Parathyroid adenoma (tissue), 2 donors: ENCODE data around the gene C5orf63.
"Not testable (repeated sequence)": the region's sequence is repeated elsewhere in the genome, so short reads cannot be mapped to it uniquely, and the experiment has no call there.

Experiments used
- H2AFZ ChIP-seq: fragments of 300-600 bp; sonication (generic); one replicate; pipeline ENCODE4 v1.7.0; 2017; ENCODE audit warnings: antibody characterized with exemption, mild to moderate bottlenecking
- H3K27ac ChIP-seq: fragments of 300-600 bp; sonication (generic); one replicate; pipeline ENCODE4 v1.7.0; 2017
- H3K27me3 ChIP-seq: fragments of 300-600 bp; sonication (generic); one replicate; pipeline ENCODE4 v1.7.0; 2017; ENCODE audit warnings: low read length; ENCODE audit not compliant: control insufficient read depth, insufficient read depth
- H3K36me3 ChIP-seq: fragments of 300-600 bp; sonication (generic); one replicate; pipeline ENCODE4 v1.7.0; 2017; ENCODE audit warnings: low read length; ENCODE audit not compliant: control insufficient read depth, insufficient read depth
- H3K4me1 ChIP-seq: fragments of 300-600 bp; sonication (generic); one replicate; pipeline ENCODE4 v1.7.0; 2017; ENCODE audit warnings: control low read depth
- H3K4me2 ChIP-seq: fragments of 300-600 bp; sonication (generic); one replicate; pipeline ENCODE4 v1.7.0; 2017; ENCODE audit warnings: low read length
- H3K4me3 ChIP-seq: fragments of 300-600 bp; sonication (generic); one replicate; pipeline ENCODE4 v1.7.0; 2017; ENCODE audit warnings: low read depth, low read length
- H3K79me2 ChIP-seq: fragments of 300-600 bp; sonication (generic); one replicate; pipeline ENCODE4 v1.7.0; 2017; ENCODE audit warnings: control low read depth
- H3K9ac ChIP-seq: fragments of 300-600 bp; sonication (generic); one replicate; pipeline ENCODE4 v1.7.0; 2017; ENCODE audit warnings: mild to moderate bottlenecking
- H3K9me3 ChIP-seq: fragments of 300-600 bp; sonication (generic); one replicate; pipeline ENCODE4 v1.7.0; 2017; ENCODE audit warnings: low read length; ENCODE audit not compliant: control insufficient read depth
- CTCF ChIP-seq: fragments of 300-600 bp; sonication (generic); IDR thresholded peaks from one replicate; pipeline ENCODE4 v1.7.0; 2017; ENCODE audit warnings: antibody characterized with exemption, mild to moderate bottlenecking
- donor health status: primary hyperparathyroidism.

Gene C5orf63

GRCh38 chr5:127026166-127026565 is 47.1 kb downstream of the C5orf63 start:
- H3K36me3 ChIP-seq, result no peaks in the 10 kb centered on the region
- no peaks in the 10 kb centered on the region for H3K79me2 ChIP-seq
- H3K9ac ChIP-seq, result no peak overlapping the region
- H3K4me3 ChIP-seq, result no peak overlapping the region
- no peak for TF ChIP-seq CTCF
- H2AFZ ChIP-seq, result no peak overlapping the region
- H3K9me3 ChIP-seq, result no peaks in the 10 kb centered on the region
- no peaks in the 10 kb centered on the region for H3K27me3 ChIP-seq
- H3K4me1 ChIP-seq, result no peaks in the 10 kb centered on the region
- no peak overlapping the region for H3K4me2 ChIP-seq
- no peak overlapping the region for H3K27ac ChIP-seq

- no peak for TF ChIP-seq CTCF
- Histone ChIP-seq H3K79me2 (no peaks in the 10 kb centered on the region), H3K4me2 (no peak overlapping the region), H3K36me3 (no peaks in the 10 kb centered on the region), H3K4me3 (no peak overlapping the region), H3K9ac (no peak overlapping the region), H3K27ac (no peak overlapping the region), H3K4me1 (no peaks in the 10 kb centered on the region), H3K9me3 (no peaks in the 10 kb centered on the region), H2AFZ (no peak overlapping the region), H3K27me3 (no peaks in the 10 kb centered on the region)
Measured at GRCh38 chr5:127025467-127025866, 47.8 kb downstream of the C5orf63 start.

GRCh38 chr5:127024821-127025220 is 48.5 kb downstream of the C5orf63 start:
- no peak overlapping the region for H3K9ac ChIP-seq
- no peak overlapping the region for H3K27ac ChIP-seq
- no peaks in the 10 kb centered on the region for H3K9me3 ChIP-seq
- H3K27me3 ChIP-seq, result no peaks in the 10 kb centered on the region
- H3K79me2 ChIP-seq, result no peaks in the 10 kb centered on the region
- no peak overlapping the region for H3K4me3 ChIP-seq
- H3K36me3 ChIP-seq, result no peaks in the 10 kb centered on the region
- no peak overlapping the region for H2AFZ ChIP-seq
- no peaks in the 10 kb centered on the region for H3K4me1 ChIP-seq
- no peak overlapping the region for H3K4me2 ChIP-seq
- TF ChIP-seq CTCF, result no peak

- not testable (repeated sequence) for H3K36me3 ChIP-seq, H3K4me3 ChIP-seq, H3K27me3 ChIP-seq, H3K4me2 ChIP-seq, H2AFZ ChIP-seq, H3K27ac ChIP-seq, H3K79me2 ChIP-seq, H3K9me3 ChIP-seq, H3K9ac ChIP-seq, H3K4me1 ChIP-seq
Measured at GRCh38 chr5:127023552-127024191, 49.6 kb downstream of the C5orf63 start.

- Histone ChIP-seq H3K4me3 (no peak overlapping the region), H3K36me3 (no peaks in the 10 kb centered on the region), H3K4me2 (no peak overlapping the region), H2AFZ (no peak overlapping the region), H3K9ac (no peak overlapping the region), H3K27me3 (no peaks in the 10 kb centered on the region), H3K4me1 (no peaks in the 10 kb centered on the region), H3K27ac (no peak overlapping the region), H3K9me3 (no peaks in the 10 kb centered on the region), H3K79me2 (no peaks in the 10 kb centered on the region)
- no peak for TF ChIP-seq CTCF
Measured at GRCh38 chr5:127022846-127023245, 50.5 kb downstream of the C5orf63 start.
